Stimulated activated CD4-positive, alpha-beta T cell treated with anti-CD3 and anti-CD28 coated beads, Interleukin-4, amount 100 ng/mL, for 48 hours (primary cell): Measurements from ENCODE around the gene MRE11.
"Not testable (repeated sequence)": the region's sequence is repeated elsewhere in the genome, so short reads cannot be mapped to it uniquely, and the experiment has no call there.

Experiments
- DNase-seq, 2 donors: peaks; one replicate each; pipeline ENCODE4 v3.0.0-alpha.2; 2020; ENCODE audit warnings: low read depth in 2 of 2

MRE11 gene

GRCh38 chr11:94424011-94424410, 69.6 kb downstream of the MRE11 start:
- no peak for DNase-seq

GRCh38 chr11:94423507-94423906, 70.1 kb downstream of the MRE11 start:
- no peak for DNase-seq

- DNase-seq, result no peak
Observed at GRCh38 chr11:94418123-94418765, 75.4 kb downstream of the MRE11 start.

- DNase-seq, result no peak
Observed at GRCh38 chr11:94417386-94417987, 76.2 kb downstream of the MRE11 start.

- DNase-seq, result no peak
Observed at GRCh38 chr11:94405062-94405833, 88.4 kb downstream of the MRE11 start.

GRCh38 chr11:94402355-94402754, 91.3 kb downstream of the MRE11 start:
- DNase-seq, result no peak

- no peak for DNase-seq
Observed at GRCh38 chr11:94401773-94402265, 91.8 kb downstream of the MRE11 start.

GRCh38 chr11:94400839-94401772, 92.5 kb downstream of the MRE11 start, which contains the start of gene GPR83:
TSS of gene GPR83 (minus strand) at chr11:94401419. CDS start at chr11:94401247, 172 bp downstream.
- DNase-seq, result no peak

GRCh38 chr11:94400457-94400838, 93.2 kb downstream of the MRE11 start:
- DNase-seq, result no peak

GRCh38 chr11:94400050-94400449, 93.6 kb downstream of the MRE11 start:
- no peak for DNase-seq

- no peak for DNase-seq
Observed at GRCh38 chr11:94398101-94398500, 95.5 kb downstream of the MRE11 start.

GRCh38 chr11:94396282-94396681, 97.4 kb downstream of the MRE11 start:
- no peak for DNase-seq

- DNase-seq, result not testable (repeated sequence)
Observed at GRCh38 chr11:94391937-94392336, 101.7 kb downstream of the MRE11 start.

GRCh38 chr11:94379613-94380012, 114.0 kb downstream of the MRE11 start:
- DNase-seq, result no peak

- no peak for DNase-seq
Observed at GRCh38 chr11:94376841-94377240, 116.8 kb downstream of the MRE11 start.

GRCh38 chr11:94370576-94370975, 123.1 kb downstream of the MRE11 start:
- DNase-seq, result not testable (repeated sequence)
